ENCODE measurements around the gene NKAIN1.
A peak's percentile ranks its signal among the peaks of the same experiment; 100 is the strongest.
"Not testable (repeated sequence)": the region's sequence is repeated elsewhere in the genome, so short reads cannot be mapped to it uniquely, and the experiment has no call there.

Gene NKAIN1

GRCh38 chr1:31154632-31155215 lies 85.0 kb downstream of the NKAIN1 start:
- peak; percentile 51 to 62 for DNase-seq (ENCODE audit: extremely low read depth in 1 of 2, low read depth in 1 of 2)

- no peak for DNase-seq (ENCODE audit: extremely low read depth in 1 of 2, low read depth in 1 of 2)
These were observed 85.6 kb downstream of the NKAIN1 start for GRCh38 chr1:31154000-31154631.

GRCh38 chr1:31153423-31153822 lies 86.3 kb downstream of the NKAIN1 start:
- no peak for DNase-seq (ENCODE audit: extremely low read depth in 1 of 2, low read depth in 1 of 2)

GRCh38 chr1:31152181-31152795 lies 87.4 kb downstream of the NKAIN1 start:
- no peak for DNase-seq (ENCODE audit: extremely low read depth in 1 of 2, low read depth in 1 of 2)

- no peak for DNase-seq (ENCODE audit: extremely low read depth in 1 of 2, low read depth in 1 of 2)
These were observed 88.3 kb downstream of the NKAIN1 start for GRCh38 chr1:31151402-31151801.

- DNase-seq (ENCODE audit: extremely low read depth in 1 of 2, low read depth in 1 of 2) = no peak
These were observed 91.3 kb downstream of the NKAIN1 start for GRCh38 chr1:31148409-31148808.

GRCh38 chr1:31145648-31146047 lies 94.0 kb downstream of the NKAIN1 start:
- DNase-seq (ENCODE audit: extremely low read depth in 1 of 2, low read depth in 1 of 2) = no peak

- no peak for DNase-seq (ENCODE audit: extremely low read depth in 1 of 2, low read depth in 1 of 2)
These were observed 95.2 kb downstream of the NKAIN1 start for GRCh38 chr1:31144442-31144841.

- no peak for DNase-seq (ENCODE audit: extremely low read depth in 1 of 2, low read depth in 1 of 2)
These were observed 96.2 kb downstream of the NKAIN1 start for GRCh38 chr1:31143455-31143854.

- DNase-seq (ENCODE audit: extremely low read depth in 1 of 2, low read depth in 1 of 2) = no peak
These were observed 97.3 kb downstream of the NKAIN1 start for GRCh38 chr1:31142406-31142805.

- no peak for DNase-seq (ENCODE audit: extremely low read depth in 1 of 2, low read depth in 1 of 2)
These were observed 99.4 kb downstream of the NKAIN1 start for GRCh38 chr1:31140299-31140698.

GRCh38 chr1:31138797-31139521 lies 100.7 kb downstream of the NKAIN1 start:
- not testable (repeated sequence) for DNase-seq (ENCODE audit: extremely low read depth in 1 of 2, low read depth in 1 of 2)

GRCh38 chr1:31137873-31138272 lies 101.8 kb downstream of the NKAIN1 start:
- not testable (repeated sequence) for DNase-seq (ENCODE audit: extremely low read depth in 1 of 2, low read depth in 1 of 2)

GRCh38 chr1:31135973-31136600 lies 103.6 kb downstream of the NKAIN1 start:
- DNase-seq (ENCODE audit: extremely low read depth in 1 of 2, low read depth in 1 of 2) = no peak

GRCh38 chr1:31133368-31133767 lies 106.3 kb downstream of the NKAIN1 start:
- no peak for DNase-seq (ENCODE audit: extremely low read depth in 1 of 2, low read depth in 1 of 2)

All from stimulated activated CD8-positive, alpha-beta memory T cell treated with anti-CD3 and anti-CD28 coated beads, Interleukin-7, amount 100 ng/mL, for 48 hours (primary cell).